GM18909 (cell line): ENCODE data around the gene POLRMT.

ENCODE experiments used
- ATAC-seq: cut with Tn5 transposase; IDR thresholded peaks from one replicate; pipeline ENCODE4 v1.9.1; 2021; ENCODE audit warnings: mild to moderate bottlenecking; ENCODE audit not compliant: unreplicated experiment, poor library complexity

POLRMT gene

DNA sequence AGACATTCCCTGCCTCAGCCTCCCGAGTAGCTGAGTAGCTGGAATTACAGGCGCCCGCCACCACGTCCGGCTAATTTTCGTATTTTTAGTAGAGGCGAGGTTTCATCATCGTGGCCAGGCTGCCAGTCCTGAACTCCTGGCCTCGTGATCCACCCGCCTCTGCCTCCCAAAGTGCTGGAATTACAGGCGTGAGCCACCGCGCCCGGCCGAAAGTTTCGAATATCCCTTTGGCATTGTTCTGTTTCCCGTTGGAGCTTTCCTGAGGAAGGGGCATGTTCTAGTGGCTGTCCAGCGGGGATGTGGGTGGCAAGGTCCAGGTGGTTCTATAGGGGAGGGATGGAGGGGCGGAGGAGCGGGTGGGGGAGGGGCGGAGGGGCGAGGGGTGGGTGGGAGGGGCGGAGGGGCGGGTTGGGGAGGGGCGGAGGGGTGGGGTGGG is 63.1 kb downstream of the POLRMT start:
- ATAC-seq: no peak

DNA sequence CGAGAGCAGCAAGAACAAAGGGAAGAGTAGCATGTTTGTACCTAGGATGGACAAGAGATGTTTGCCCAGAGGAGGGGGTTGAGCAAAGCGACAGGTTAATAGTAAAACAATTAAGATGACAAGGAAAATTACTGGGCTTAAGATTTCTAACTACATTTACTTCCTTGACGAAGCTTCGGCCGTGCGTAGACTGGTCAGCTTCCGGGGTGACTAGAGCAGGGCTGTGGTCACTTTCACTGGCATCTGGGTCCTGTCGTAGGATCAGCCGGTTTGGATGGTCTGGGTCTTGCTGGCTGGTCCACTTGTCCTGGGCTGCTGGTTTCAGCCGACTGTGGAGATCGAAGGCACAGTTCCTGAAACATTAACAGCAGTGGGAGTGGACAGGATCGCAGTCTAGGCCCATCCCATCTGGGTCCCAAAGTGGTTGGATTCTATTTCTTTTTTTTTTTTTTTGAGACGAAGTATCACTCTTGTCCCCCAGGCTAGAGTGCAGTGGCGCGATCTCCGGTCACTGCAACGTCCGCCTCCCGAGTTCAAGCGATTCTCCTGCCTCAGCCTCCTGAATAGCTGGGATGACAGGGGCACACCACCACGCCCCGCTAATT is 65.9 kb downstream of the POLRMT start:
- no peak for ATAC-seq
